ENCODE results near the gene TEX2.

TEX2 gene

GRCh38 chr17:64263000-64263766 is at the start of gene TEX2:
TEX2 (minus strand) TSS chr17:64263260; CDS start chr17:64214217, 49,043 bp downstream.
- peak; percentile 93 for DNase-seq

- no peak for DNase-seq
Observed at GRCh38 chr17:64309710-64310109, 46.6 kb upstream of the TEX2 start.

GRCh38 chr17:64309021-64309420 is 46.0 kb upstream of the TEX2 start:
- no peak for DNase-seq

GRCh38 chr17:64306850-64307463 is 43.9 kb upstream of the TEX2 start:
- peak; percentile 70 for DNase-seq

- DNase-seq: no peak
Observed at GRCh38 chr17:64304551-64304950, 41.5 kb upstream of the TEX2 start.

- no peak for DNase-seq
Observed at GRCh38 chr17:64300699-64300965, 37.6 kb upstream of the TEX2 start.

- no peak for DNase-seq
Observed at GRCh38 chr17:64297467-64298088, 34.5 kb upstream of the TEX2 start.

- no peak for DNase-seq
Observed at GRCh38 chr17:64296246-64296645, 33.2 kb upstream of the TEX2 start.

GRCh38 chr17:64295146-64295545 is 32.1 kb upstream of the TEX2 start:
- no peak for DNase-seq

GRCh38 chr17:64291268-64291851 is 28.3 kb upstream of the TEX2 start:
- DNase-seq: no peak

GRCh38 chr17:64289741-64290141 is 26.7 kb upstream of the TEX2 start:
- no peak for DNase-seq

GRCh38 chr17:64282753-64283080 is 19.7 kb upstream of the TEX2 start:
- DNase-seq: peak; percentile 23

GRCh38 chr17:64281962-64282752 is 19.1 kb upstream of the TEX2 start:
- peak; percentile 71 for DNase-seq

GRCh38 chr17:64278614-64279013 is 15.6 kb upstream of the TEX2 start:
- peak; percentile 32 for DNase-seq

GRCh38 chr17:64277831-64278562 is 14.9 kb upstream of the TEX2 start:
- DNase-seq: no peak

- DNase-seq: no peak
Observed at GRCh38 chr17:64276961-64277505, 14.0 kb upstream of the TEX2 start.

- DNase-seq: no peak
Observed at GRCh38 chr17:64275016-64275415, 12.0 kb upstream of the TEX2 start.

- no peak for DNase-seq
Observed at GRCh38 chr17:64273006-64273405, 9.9 kb upstream of the TEX2 start.

GRCh38 chr17:64270885-64271284 is 7.8 kb upstream of the TEX2 start:
- DNase-seq: peak; percentile 50

- no peak for DNase-seq
Observed at GRCh38 chr17:64269687-64270649, 6.9 kb upstream of the TEX2 start.

- DNase-seq: no peak
Observed at GRCh38 chr17:64264891-64265290, 1.8 kb upstream of the TEX2 start.

All from inflammatory macrophage treated with lipopolysaccharide for 4 hours (primary cell).